ENCODE data around the gene HTR3D.

GRCh38 chr3:184042617-184043016, 11.1 kb downstream of the HTR3D start:
- TF ChIP-seq HOXA7 (CRISPR knock-in tag; IDR thresholded peaks at IDR 0.05; ENCODE audit: borderline replicate concordance) (no peak), CTCF (tag by site-specific recombination; IDR thresholded peaks at IDR 0.05) (no peak)

Measured in HEK293 (cell line).